Measurements from ENCODE around the gene VOPP1.

DNA sequence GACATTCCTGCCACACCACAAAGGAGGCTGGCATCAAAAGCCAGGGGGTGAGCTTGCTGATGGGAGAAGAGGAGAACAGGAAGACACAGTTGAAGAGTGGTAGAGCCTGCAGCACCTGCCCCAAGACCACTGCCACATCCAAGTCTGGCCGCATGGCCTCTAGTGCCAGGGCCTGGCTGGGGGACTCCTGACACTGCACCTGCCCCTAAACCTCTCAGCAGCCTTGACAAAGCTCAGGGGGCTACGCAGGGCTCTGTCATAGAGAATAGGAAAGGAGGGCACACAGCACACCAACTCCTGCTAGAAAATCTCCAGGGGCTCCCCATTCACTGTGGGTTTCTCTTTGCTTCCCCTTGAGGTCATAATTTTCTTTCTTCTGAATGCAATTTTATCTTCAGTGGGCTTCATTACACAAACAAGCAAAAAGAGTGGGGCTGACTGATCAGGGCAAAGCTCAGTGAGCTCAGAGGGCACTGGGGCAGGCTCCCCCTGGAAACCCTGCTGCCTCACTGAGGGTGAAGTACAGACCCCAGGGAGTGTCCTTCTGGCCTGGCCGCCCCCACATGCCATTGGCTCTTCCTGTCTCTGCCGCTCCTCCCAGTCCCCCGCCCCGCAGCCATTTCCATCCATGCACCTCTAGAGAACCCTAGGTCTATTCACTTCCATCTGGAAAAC is 37.2 kb downstream of the VOPP1 start:
- TF ChIP-seq, protein P1, sequence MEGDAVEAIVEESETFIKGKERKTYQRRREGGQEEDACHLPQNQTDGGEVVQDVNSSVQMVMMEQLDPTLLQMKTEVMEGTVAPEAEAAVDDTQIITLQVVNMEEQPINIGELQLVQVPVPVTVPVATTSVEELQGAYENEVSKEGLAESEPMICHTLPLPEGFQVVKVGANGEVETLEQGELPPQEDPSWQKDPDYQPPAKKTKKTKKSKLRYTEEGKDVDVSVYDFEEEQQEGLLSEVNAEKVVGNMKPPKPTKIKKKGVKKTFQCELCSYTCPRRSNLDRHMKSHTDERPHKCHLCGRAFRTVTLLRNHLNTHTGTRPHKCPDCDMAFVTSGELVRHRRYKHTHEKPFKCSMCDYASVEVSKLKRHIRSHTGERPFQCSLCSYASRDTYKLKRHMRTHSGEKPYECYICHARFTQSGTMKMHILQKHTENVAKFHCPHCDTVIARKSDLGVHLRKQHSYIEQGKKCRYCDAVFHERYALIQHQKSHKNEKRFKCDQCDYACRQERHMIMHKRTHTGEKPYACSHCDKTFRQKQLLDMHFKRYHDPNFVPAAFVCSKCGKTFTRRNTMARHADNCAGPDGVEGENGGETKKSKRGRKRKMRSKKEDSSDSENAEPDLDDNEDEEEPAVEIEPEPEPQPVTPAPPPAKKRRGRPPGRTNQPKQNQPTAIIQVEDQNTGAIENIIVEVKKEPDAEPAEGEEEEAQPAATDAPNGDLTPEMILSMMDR (conservative IDR thresholded peaks at IDR 0.05; ENCODE audit: low read depth, low read length): no peak
- no peak for TF ChIP-seq EZH2 (IDR thresholded peaks at IDR 0.05; ENCODE audit: low read length, unreplicated experiment)
